HCT116 (cell line): ENCODE measurements around the gene SRGAP1.

Experiments
- CTCF ChIP-seq, 3 experiments: fragments of 200-600 bp in 1 of 3; sonication (generic) in 1 of 3; IDR thresholded peaks in 2 of 3; conservative IDR thresholded peaks in 1 of 3; 2 replicates each; pipeline ENCODE4 v1.5.1; 2012 to 2017; ENCODE audit warnings: low read depth in 2 of 3, low read length in 2 of 3, antibody characterized with exemption in 1 of 3, borderline replicate concordance in 1 of 3, control low read depth in 1 of 3, mild to moderate bottlenecking in 1 of 3, mixed read lengths in 1 of 3, mixed run types in 1 of 3, moderate library complexity in 1 of 3; ENCODE audit not compliant: insufficient read depth in 1 of 3
- EZH2phosphoT487 ChIP-seq: fragments of 200-600 bp; IDR thresholded peaks from 2 replicates; pipeline ENCODE4 v1.6.1; 2018; ENCODE audit warnings: antibody characterized with exemption, borderline replicate concordance
- MAX ChIP-seq: IDR thresholded peaks from 2 replicates; pipeline ENCODE4 v1.6.1; 2012
- POLR2A ChIP-seq: IDR thresholded peaks from 2 replicates; pipeline ENCODE4 v1.7.0; 2011; ENCODE audit warnings: borderline replicate concordance; ENCODE audit not compliant: insufficient read depth, insufficient read length; ENCODE audit errors: extremely low read depth
- POLR2AphosphoS5 ChIP-seq: IDR thresholded peaks from 2 replicates; pipeline ENCODE4 v1.6.1; 2011; ENCODE audit warnings: mild to moderate bottlenecking, low read depth, low read length, moderate library complexity
- RAD21 ChIP-seq: IDR thresholded peaks from 2 replicates; pipeline ENCODE4 v1.6.1; 2012; ENCODE audit warnings: low read depth, mild to moderate bottlenecking
- SRF ChIP-seq: IDR thresholded peaks from 2 replicates; pipeline ENCODE4 v1.6.1; 2012; ENCODE audit warnings: low read depth
- YY1 ChIP-seq: IDR thresholded peaks from 2 replicates; pipeline ENCODE4 v1.6.1; 2011; ENCODE audit warnings: low read length, low read depth, moderate library complexity, mild to moderate bottlenecking; ENCODE audit not compliant: insufficient replicate concordance; ENCODE audit errors: extremely low read depth

- TF ChIP-seq CTCF (IDR thresholded peaks at IDR 0.05 in 2 of 3, conservative IDR thresholded peaks at IDR 0.05 in 1 of 3; ENCODE audit: borderline replicate concordance in 1 of 3, insufficient read depth in 1 of 3, low read depth in 2 of 3, low read length in 2 of 3) = no peak
- no peak for TF ChIP-seq POLR2A
- TF ChIP-seq MAX = no peak
- TF ChIP-seq POLR2AphosphoS5 = no peak
- no peak for TF ChIP-seq RAD21
- no peak for TF ChIP-seq EZH2phosphoT487
- no peak for TF ChIP-seq SRF
- no peak for TF ChIP-seq YY1
These were observed 123.1 kb downstream of the SRGAP1 start for GRCh38 chr12:63967358-63968145.
